Adipocyte (in vitro differentiated cells): ENCODE results near the gene SEMA3G.
A peak's percentile ranks its signal among the peaks of the same experiment; 100 is the strongest.

Experiments
- DNase-seq: peaks from one replicate; pipeline ENCODE4 v3.0.0-alpha.2; 2015; ENCODE audit warnings: low read depth
- H3K27me3 ChIP-seq: replicated peaks from 2 replicates; pipeline ENCODE4 v1.7.0; 2013; ENCODE audit warnings: mild to moderate bottlenecking, low read length, moderate library complexity; ENCODE audit not compliant: control insufficient read depth, insufficient read depth
- H3K36me3 ChIP-seq: 2 replicates; pipeline ENCODE4 v1.7.0; 2013; ENCODE audit warnings: low read length, mild to moderate bottlenecking, moderate library complexity; ENCODE audit not compliant: control insufficient read depth, insufficient read depth, severe bottlenecking
- H3K4me1 ChIP-seq: 2 replicates; pipeline ENCODE4 v1.7.0; 2013; ENCODE audit warnings: mild to moderate bottlenecking, low read length, moderate library complexity; ENCODE audit not compliant: control insufficient read depth, insufficient read depth
- H3K4me3 ChIP-seq: 2 replicates; pipeline ENCODE4 v1.7.0; 2013; ENCODE audit warnings: mild to moderate bottlenecking, low read length, moderate library complexity
- H3K9ac ChIP-seq: 2 replicates; pipeline ENCODE4 v1.7.0; 2013; ENCODE audit warnings: mild to moderate bottlenecking, low read length, moderate library complexity
- H3K9me3 ChIP-seq: 2 replicates; pipeline ENCODE4 v1.7.0; 2013; ENCODE audit warnings: mild to moderate bottlenecking, low read length, moderate library complexity; ENCODE audit not compliant: control insufficient read depth

Gene SEMA3G

GRCh38 chr3:52487050-52487787, 42.3 kb upstream of the SEMA3G start:
- Histone ChIP-seq H3K4me3 (no peak overlapping the region), H3K36me3 (peaks cover 71% of the 10 kb centered on the region), H3K27me3 (no peaks in the 10 kb centered on the region), H3K4me1 (peaks cover 19% of the 10 kb centered on the region), H3K9ac (no peak overlapping the region), H3K9me3 (no peaks in the 10 kb centered on the region)
- no peak for DNase-seq

DNA sequence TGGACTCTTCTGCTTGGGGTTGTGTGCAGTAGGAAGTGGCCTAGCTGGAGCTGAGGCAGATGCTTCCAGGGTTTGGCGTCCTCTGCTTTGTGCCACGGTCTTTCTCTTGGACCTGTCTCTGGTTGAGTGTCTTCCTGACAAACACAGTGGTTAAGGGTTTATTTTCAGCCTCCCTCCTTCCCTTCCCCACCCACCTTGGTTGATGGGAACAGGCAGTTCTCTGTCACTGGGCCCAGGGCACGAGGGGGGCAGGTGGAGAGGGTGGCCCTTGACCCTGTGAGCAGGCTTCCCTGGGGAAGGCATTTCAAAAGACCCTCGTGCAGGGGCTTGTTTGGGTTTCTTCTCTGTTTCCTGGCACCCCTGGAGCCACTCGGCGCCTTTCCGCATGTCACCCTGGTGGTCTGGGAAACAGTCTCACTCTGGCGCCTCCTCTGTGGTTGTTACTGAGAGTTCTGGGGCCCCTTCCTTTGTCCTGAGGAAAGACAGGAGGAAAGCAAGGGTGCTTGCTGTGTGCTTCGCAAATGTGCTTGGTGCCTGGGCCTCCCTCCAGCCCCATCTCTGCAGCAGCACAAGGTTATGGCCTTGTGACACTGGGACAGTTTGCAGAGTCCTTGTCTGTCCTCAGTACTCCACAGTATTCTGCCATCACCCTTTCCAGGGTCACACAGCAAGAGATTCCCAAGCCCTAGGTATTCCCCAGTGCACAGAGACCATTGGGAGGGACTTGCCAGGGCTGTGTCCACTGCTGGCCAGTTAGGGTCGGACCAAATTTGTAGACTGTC, 40.0 kb upstream of the SEMA3G start:
- Histone ChIP-seq H3K9me3 (no peaks in the 10 kb centered on the region), H3K4me3 (no peak overlapping the region), H3K9ac (peak overlapping the region; percentile 41), H3K27me3 (no peaks in the 10 kb centered on the region), H3K4me1 (peaks cover 19% of the 10 kb centered on the region), H3K36me3 (peaks cover 71% of the 10 kb centered on the region)
- DNase-seq: no peak

DNA sequence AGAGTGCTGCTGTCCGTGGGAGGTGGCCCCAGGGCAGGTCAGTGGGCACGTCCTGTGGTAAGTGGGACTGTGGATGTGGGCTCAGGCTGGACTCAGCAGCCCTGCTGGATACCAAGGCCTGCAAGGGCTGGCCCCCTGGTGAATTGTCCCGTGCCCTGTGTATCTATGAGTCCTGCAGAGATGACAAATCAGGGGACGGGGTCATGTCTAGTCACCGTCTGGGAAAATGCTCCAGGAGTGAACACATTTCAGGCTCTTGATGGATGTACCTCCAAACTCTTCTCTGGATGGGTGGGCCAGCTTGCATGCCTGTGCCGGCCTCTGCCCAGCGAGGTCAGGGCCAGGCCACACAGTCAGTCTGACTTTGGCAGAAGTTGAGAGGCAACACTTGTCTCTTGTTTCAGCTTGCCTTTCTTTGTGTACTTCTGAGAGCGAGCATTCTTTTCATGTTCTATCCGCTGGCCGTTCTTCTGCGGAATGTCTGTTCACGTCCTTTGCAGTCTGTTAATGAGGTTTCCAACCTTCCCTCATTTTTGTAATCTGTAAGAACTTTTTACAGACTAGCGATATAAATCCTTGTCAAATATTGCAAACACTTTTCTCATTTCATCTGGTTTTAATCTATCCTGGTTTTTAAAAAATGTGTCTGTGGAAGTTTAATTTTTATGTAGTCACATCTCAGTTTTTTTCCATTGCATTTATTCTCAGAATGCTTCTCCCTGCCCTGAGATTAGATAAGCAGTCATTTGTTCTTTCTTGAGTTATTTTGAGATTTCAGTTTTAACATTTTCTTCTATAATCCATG, 38.9 kb upstream of the SEMA3G start:
- no peaks in the 10 kb centered on the region for H3K9me3 ChIP-seq
- peak overlapping the region; percentile 3 for H3K9ac ChIP-seq
- peaks cover 71% of the 10 kb centered on the region for H3K36me3 ChIP-seq
- H3K4me3 ChIP-seq: no peak overlapping the region
- H3K27me3 ChIP-seq: no peaks in the 10 kb centered on the region
- H3K4me1 ChIP-seq: peaks cover 19% of the 10 kb centered on the region
- peak; percentile 71 for DNase-seq

DNA sequence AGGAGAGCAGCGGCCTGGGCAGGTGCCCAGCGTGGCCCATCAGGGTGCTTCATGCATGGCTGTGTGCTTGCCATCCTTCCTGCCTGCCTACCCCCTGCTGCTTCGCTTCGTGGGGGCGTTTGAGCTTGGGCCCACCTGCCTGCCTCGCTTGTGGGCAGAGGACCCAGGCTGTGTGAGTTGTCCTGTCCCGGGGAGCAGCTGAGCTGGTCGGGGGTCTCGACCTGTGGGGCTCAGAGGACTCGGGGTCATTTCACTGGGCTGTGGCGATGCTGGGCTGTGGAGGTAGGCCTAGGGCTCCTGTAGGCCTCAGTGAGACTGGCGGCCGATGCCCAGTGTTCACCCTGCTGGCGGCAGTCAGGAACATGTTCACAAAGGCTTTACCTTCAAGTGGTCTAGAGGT, 38.2 kb upstream of the SEMA3G start:
- Histone ChIP-seq H3K4me1 (peaks cover 19% of the 10 kb centered on the region), H3K36me3 (peaks cover 73% of the 10 kb centered on the region), H3K9ac (peak overlapping the region; percentile 3), H3K9me3 (no peaks in the 10 kb centered on the region), H3K4me3 (no peak overlapping the region), H3K27me3 (no peaks in the 10 kb centered on the region)
- no peak for DNase-seq

GRCh38 chr3:52481819-52482521, 37.1 kb upstream of the SEMA3G start:
- Histone ChIP-seq H3K9me3 (no peaks in the 10 kb centered on the region), H3K36me3 (peaks cover 73% of the 10 kb centered on the region), H3K4me3 (no peak overlapping the region), H3K4me1 (peaks cover 19% of the 10 kb centered on the region), H3K9ac (no peak overlapping the region), H3K27me3 (no peaks in the 10 kb centered on the region)
- DNase-seq: peak; percentile 31

GRCh38 chr3:52480768-52481715, 36.1 kb upstream of the SEMA3G start:
- H3K9ac ChIP-seq: no peak overlapping the region
- H3K9me3 ChIP-seq: no peaks in the 10 kb centered on the region
- H3K4me3 ChIP-seq: no peak overlapping the region
- DNase-seq: no peak
- peaks cover 70% of the 10 kb centered on the region for H3K36me3 ChIP-seq
- peaks cover 24% of the 10 kb centered on the region for H3K4me1 ChIP-seq
- H3K27me3 ChIP-seq: no peaks in the 10 kb centered on the region

GRCh38 chr3:52479877-52480575, 35.1 kb upstream of the SEMA3G start:
- Histone ChIP-seq H3K4me1 (peaks cover 24% of the 10 kb centered on the region), H3K4me3 (no peak overlapping the region), H3K36me3 (peaks cover 76% of the 10 kb centered on the region), H3K9me3 (no peaks in the 10 kb centered on the region), H3K9ac (no peak overlapping the region), H3K27me3 (no peaks in the 10 kb centered on the region)
- DNase-seq: no peak

GRCh38 chr3:52479037-52479876, 34.4 kb upstream of the SEMA3G start:
- Histone ChIP-seq H3K9ac (no peak overlapping the region), H3K27me3 (no peaks in the 10 kb centered on the region), H3K36me3 (peaks cover 82% of the 10 kb centered on the region), H3K4me1 (peaks cover 17% of the 10 kb centered on the region), H3K9me3 (no peaks in the 10 kb centered on the region), H3K4me3 (no peak overlapping the region)
- DNase-seq: no peak

DNA sequence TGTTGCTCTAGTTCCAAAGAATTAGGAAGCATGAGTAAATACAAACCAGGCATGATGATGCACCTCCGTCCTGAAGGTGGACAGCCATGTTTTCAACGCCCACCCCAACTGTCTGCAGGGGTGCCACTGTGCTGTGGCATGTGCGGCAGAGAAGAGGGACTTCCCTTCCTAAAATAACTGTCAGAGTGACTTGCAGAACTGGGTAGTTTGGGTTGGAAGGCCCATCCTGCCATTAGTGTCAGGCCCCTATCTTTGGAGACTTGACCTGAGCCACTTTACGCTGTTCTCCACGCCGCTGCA, 32.8 kb upstream of the SEMA3G start:
- Histone ChIP-seq H3K9ac (no peak overlapping the region), H3K4me1 (peaks cover 5% of the 10 kb centered on the region), H3K9me3 (no peaks in the 10 kb centered on the region), H3K36me3 (peaks cover 94% of the 10 kb centered on the region), H3K27me3 (no peaks in the 10 kb centered on the region), H3K4me3 (no peak overlapping the region)
- no peak for DNase-seq
